Neuronal stem cell (in vitro differentiated cells): Measurements from ENCODE around the gene NRXN3.
A peak's percentile ranks its signal among the peaks of the same experiment; 100 is the strongest.
"Not testable (repeated sequence)": the region's sequence is repeated elsewhere in the genome, so short reads cannot be mapped to it uniquely, and the experiment has no call there.

Experiments used
- DNase-seq: peaks from one replicate; pipeline ENCODE4 v3.0.0-alpha.2; 2013; ENCODE audit warnings: low spot score
- H2AFZ ChIP-seq: one replicate; pipeline ENCODE4 v1.6.1; 2013; ENCODE audit warnings: mild to moderate bottlenecking, low read length, inconsistent platforms
- H2AK5ac ChIP-seq: 2 replicates; pipeline ENCODE4 v1.6.1; 2013; ENCODE audit warnings: low read depth, mild to moderate bottlenecking, inconsistent platforms, low read length, moderate library complexity, mixed read lengths
- H2BK120ac ChIP-seq: 2 replicates; pipeline ENCODE4 v1.6.1; 2013; ENCODE audit warnings: low read depth, mild to moderate bottlenecking, inconsistent platforms, low read length, moderate library complexity, mixed read lengths
- H2BK12ac ChIP-seq: one replicate; pipeline ENCODE4 v1.6.1; 2013; ENCODE audit warnings: low read length, inconsistent platforms
- H2BK15ac ChIP-seq: 2 replicates; pipeline ENCODE4 v1.6.1; 2013; ENCODE audit warnings: mild to moderate bottlenecking, low read length, inconsistent platforms, mixed read lengths
- H2BK5ac ChIP-seq: one replicate; pipeline ENCODE4 v1.6.1; 2013; ENCODE audit warnings: inconsistent platforms, mild to moderate bottlenecking, low read length, moderate library complexity
- H3K14ac ChIP-seq: one replicate; pipeline ENCODE4 v1.6.1; 2013; ENCODE audit warnings: low read length, inconsistent platforms
- H3K18ac ChIP-seq: 2 replicates; pipeline ENCODE4 v1.6.1; 2013; ENCODE audit warnings: low read length, inconsistent platforms
- H3K23ac ChIP-seq: 2 replicates; pipeline ENCODE4 v1.6.1; 2013; ENCODE audit warnings: low read depth, mild to moderate bottlenecking, mixed read lengths, low read length, inconsistent platforms; ENCODE audit not compliant: poor library complexity
- H3K27ac ChIP-seq: replicated peaks from 3 replicates; pipeline ENCODE4 v1.5.1; 2013; ENCODE audit warnings: low read length, inconsistent platforms
- H3K27me3 ChIP-seq, 3 experiments: 2 replicates each; pipeline ENCODE4 v1.6.1; 2013; ENCODE audit warnings: low read length in 3 of 3, mild to moderate bottlenecking in 2 of 3, inconsistent platforms in 1 of 3, low read depth in 1 of 3, mixed read lengths in 1 of 3, moderate library complexity in 1 of 3; ENCODE audit not compliant: control insufficient read depth in 3 of 3, insufficient read depth in 3 of 3
- H3K36me3 ChIP-seq, 2 donors: replicated peaks in 1 of 2; 2 replicates each; pipeline ENCODE4 v1.6.1; 2013; ENCODE audit warnings: low read length in 2 of 2; ENCODE audit not compliant: control insufficient read depth in 2 of 2, insufficient read depth in 2 of 2
- H3K4ac ChIP-seq: 2 replicates; pipeline ENCODE4 v1.6.1; 2013; ENCODE audit warnings: inconsistent platforms, mild to moderate bottlenecking, low read length, moderate library complexity
- H3K4me1 ChIP-seq, 2 donors: 1 replicate in 1 of 2; 2 replicates in 1 of 2; pipeline ENCODE4 v1.6.1; 2013; ENCODE audit warnings: low read length in 2 of 2, low read depth in 1 of 2; ENCODE audit not compliant: control insufficient read depth in 2 of 2, insufficient read depth in 1 of 2
- H3K4me2 ChIP-seq: one replicate; pipeline ENCODE4 v1.6.1; 2013; ENCODE audit warnings: mild to moderate bottlenecking, low read length, inconsistent platforms; ENCODE audit not compliant: insufficient read depth, poor library complexity, severe bottlenecking
- H3K4me3 ChIP-seq, 2 donors: 2 replicates each; pipeline ENCODE4 v1.5.1; 2013; ENCODE audit warnings: low read length in 2 of 2, mild to moderate bottlenecking in 2 of 2, inconsistent platforms in 1 of 2, moderate library complexity in 1 of 2
- H3K79me1 ChIP-seq: one replicate; pipeline ENCODE4 v1.6.1; 2013; ENCODE audit warnings: low read depth, mild to moderate bottlenecking, inconsistent platforms, low read length, moderate library complexity
- H3K9ac ChIP-seq: one replicate; pipeline ENCODE4 v1.6.1; 2013; ENCODE audit warnings: mild to moderate bottlenecking, low read depth, low read length, inconsistent platforms; ENCODE audit not compliant: poor library complexity
- H3K9me3 ChIP-seq, 2 donors: replicated peaks in 1 of 2; 2 replicates each; pipeline versions ENCODE3 to v1.6.1; 2013; ENCODE audit warnings: low read length in 2 of 2, mild to moderate bottlenecking in 2 of 2, inconsistent platforms in 1 of 2, low read depth in 1 of 2, mixed read lengths in 1 of 2, moderate library complexity in 1 of 2; ENCODE audit not compliant: control insufficient read depth in 2 of 2, insufficient read depth in 1 of 2
- H4K8ac ChIP-seq: one replicate; pipeline ENCODE4 v1.6.1; 2013; ENCODE audit warnings: low read depth, mild to moderate bottlenecking, inconsistent platforms, low read length, moderate library complexity
- H4K91ac ChIP-seq: one replicate; pipeline ENCODE4 v1.6.1; 2013; ENCODE audit warnings: low read length, low read depth, mild to moderate bottlenecking, inconsistent platforms; ENCODE audit not compliant: poor library complexity
- WGBS, 2 donors: extraction: QIAGEN DNeasy Blood & Tissue Kit; methylation state at CpG; one replicate each; pipeline ENCODE4 v1.1.7; 2013; ENCODE audit warnings: missing lambda C conversion rate in 2 of 2, mixed read lengths in 1 of 2; ENCODE audit not compliant: insufficient read length in 2 of 2, insufficient replicate concordance in 1 of 2; ENCODE audit errors: extremely low coverage in 2 of 2; 5-methylcytosine and 5-hydroxymethylcytosine counted together

Gene NRXN3

GRCh38 chr14:79100578-79100977 is 930.4 kb downstream of the NRXN3 start:
- Histone ChIP-seq H2AK5ac (no peak overlapping the region), H3K18ac (no peak overlapping the region), H3K9ac (no peak overlapping the region), H3K4me3 (no peak overlapping the region), H3K4me1 (no peaks in the 10 kb centered on the region), H3K9me3 (no peaks in the 10 kb centered on the region), H2BK12ac (no peak overlapping the region), H3K4me2 (no peak overlapping the region), H3K27me3 (no peaks in the 10 kb centered on the region), H3K27ac (no peak overlapping the region), H4K91ac (no peak overlapping the region), H4K8ac (no peak overlapping the region), H2BK15ac (no peak overlapping the region), H3K23ac (no peak overlapping the region), H2AFZ (no peak overlapping the region), H3K79me1 (no peaks in the 10 kb centered on the region), H2BK120ac (no peak overlapping the region), H2BK5ac (no peak overlapping the region), H3K14ac (no peak overlapping the region), H3K4ac (no peak overlapping the region), H3K36me3 (no peaks in the 10 kb centered on the region)
- WGBS, 2 donors, result no CpG with 5 or more reads among the region's 1 CpG
- DNase-seq, result no peak

- Histone ChIP-seq H2BK5ac (no peak overlapping the region), H3K9me3 (no peaks in the 10 kb centered on the region), H2BK12ac (no peak overlapping the region), H2BK15ac (no peak overlapping the region), H2AFZ (no peak overlapping the region), H2AK5ac (no peak overlapping the region), H3K4me3 (peak overlapping the region in 1 of 2 donors; percentile 20), H3K14ac (no peak overlapping the region), H3K23ac (no peak overlapping the region), H3K27ac (no peak overlapping the region), H3K18ac (no peak overlapping the region), H3K4me1 (no peaks in the 10 kb centered on the region), H4K8ac (no peak overlapping the region), H2BK120ac (no peak overlapping the region), H3K36me3 (no peaks in the 10 kb centered on the region), H3K4ac (no peak overlapping the region), H3K79me1 (no peaks in the 10 kb centered on the region), H3K27me3 (no peaks in the 10 kb centered on the region), H3K4me2 (no peak overlapping the region), H4K91ac (no peak overlapping the region), H3K9ac (no peak overlapping the region)
- no peak for DNase-seq
- no CpG with 5 or more reads among the region's 6 CpGs for WGBS, 2 donors
Measured at GRCh38 chr14:79101388-79101787, 931.2 kb downstream of the NRXN3 start.

- Histone ChIP-seq H3K27ac (no peak overlapping the region), H3K18ac (no peak overlapping the region), H2AK5ac (no peak overlapping the region), H2BK12ac (no peak overlapping the region), H3K14ac (no peak overlapping the region), H3K23ac (no peak overlapping the region), H3K4me3 (no peak overlapping the region), H2BK5ac (no peak overlapping the region), H3K4me2 (no peak overlapping the region), H3K4ac (no peak overlapping the region), H2BK15ac (no peak overlapping the region), H3K4me1 (no peaks in the 10 kb centered on the region), H3K79me1 (no peaks in the 10 kb centered on the region), H2AFZ (no peak overlapping the region), H3K36me3 (no peaks in the 10 kb centered on the region), H3K9me3 (no peaks in the 10 kb centered on the region), H2BK120ac (no peak overlapping the region), H4K91ac (no peak overlapping the region), H3K27me3 (no peaks in the 10 kb centered on the region), H4K8ac (no peak overlapping the region), H3K9ac (no peak overlapping the region)
- no CpG with 5 or more reads among the region's 2 CpGs for WGBS, 2 donors
- DNase-seq, result no peak
Measured at GRCh38 chr14:79103764-79104163, 933.6 kb downstream of the NRXN3 start.

GRCh38 chr14:79110564-79110963 is 940.4 kb downstream of the NRXN3 start:
- not testable (repeated sequence) for H3K36me3 ChIP-seq, DNase-seq, H2BK5ac ChIP-seq, H2BK15ac ChIP-seq, H3K4ac ChIP-seq, H4K91ac ChIP-seq, H3K4me2 ChIP-seq, H3K79me1 ChIP-seq, H2AK5ac ChIP-seq, H4K8ac ChIP-seq, H3K23ac ChIP-seq, H2BK12ac ChIP-seq, H3K4me3 ChIP-seq, H3K27me3 ChIP-seq, H3K14ac ChIP-seq, H2BK120ac ChIP-seq, H3K9me3 ChIP-seq, H3K4me1 ChIP-seq, H3K27ac ChIP-seq, H3K9ac ChIP-seq, H3K18ac ChIP-seq, H2AFZ ChIP-seq
- WGBS, 2 donors, result no CpG with 5 or more reads among the region's 4 CpGs
